Fibroblast of lung (primary cell): Measurements from ENCODE around the gene CTNNA2. TPM values are rescaled to one million over a fixed set of nuclear protein-coding genes. Genes with fewer than 3 reads are reported as not detected.

Source experiments
- DNase-seq, 2 donors: peaks; one replicate each; pipeline versions ENCODE4 v3.0.0 to v3.0.0-alpha.2; 2010; ENCODE audit warnings: low read depth in 2 of 2
- H2AFZ ChIP-seq: 2 replicates; pipeline ENCODE4 v1.5.1; 2012; ENCODE audit warnings: low read length, control low read depth, inconsistent platforms
- H3K27ac ChIP-seq: 2 replicates; pipeline ENCODE4 v1.5.1; 2011; ENCODE audit warnings: low read length, control low read depth; ENCODE audit not compliant: insufficient read depth
- H3K27me3 ChIP-seq: 2 replicates; pipeline ENCODE4 v1.5.1; 2011; ENCODE audit warnings: mild to moderate bottlenecking, low read length; ENCODE audit not compliant: control insufficient read depth, insufficient read depth
- H3K36me3 ChIP-seq: 2 replicates; pipeline ENCODE4 v1.5.1; 2011; ENCODE audit warnings: low read length; ENCODE audit not compliant: control insufficient read depth, insufficient read depth
- H3K4me1 ChIP-seq: 2 replicates; pipeline ENCODE4 v1.5.1; 2011; ENCODE audit warnings: low read length; ENCODE audit not compliant: control insufficient read depth, insufficient read depth; ENCODE audit errors: extremely low read depth
- H3K4me2 ChIP-seq: 2 replicates; pipeline ENCODE4 v1.5.1; 2011; ENCODE audit warnings: low read length, control low read depth; ENCODE audit not compliant: insufficient read depth; ENCODE audit errors: extremely low read depth
- H3K4me3 ChIP-seq, 4 experiments: fragments of 200-600 bp in 1 of 4; sonication (generic) in 1 of 4; replicated peaks in 1 of 4; 2 replicates each; pipeline ENCODE4 v1.5.1; 2011 to 2016; ENCODE audit warnings: low read length in 4 of 4, low read depth in 3 of 4, mild to moderate bottlenecking in 3 of 4, control low read depth in 2 of 4, inconsistent platforms in 1 of 4, mixed read lengths in 1 of 4; ENCODE audit not compliant: insufficient read depth in 1 of 4; ENCODE audit errors: control extremely low read depth in 1 of 4
- H3K79me2 ChIP-seq: 2 replicates; pipeline ENCODE4 v1.5.1; 2012; ENCODE audit warnings: mild to moderate bottlenecking, low read length, inconsistent platforms; ENCODE audit not compliant: control insufficient read depth, insufficient read depth
- H3K9ac ChIP-seq: 2 replicates; pipeline ENCODE4 v1.5.1; 2011; ENCODE audit warnings: mild to moderate bottlenecking, low read length, control low read depth; ENCODE audit not compliant: insufficient read depth
- H3K9me3 ChIP-seq: 2 replicates; pipeline ENCODE4 v1.5.1; 2012; ENCODE audit warnings: low read depth, low read length; ENCODE audit not compliant: control insufficient read depth, insufficient read depth
- H4K20me1 ChIP-seq: 2 replicates; pipeline ENCODE4 v1.5.1; 2011; ENCODE audit warnings: low read length; ENCODE audit not compliant: control insufficient read depth, insufficient read depth; ENCODE audit errors: extremely low read depth
- CTCF ChIP-seq, 2 donors: IDR thresholded peaks in 1 of 2; conservative IDR thresholded peaks in 1 of 2; 1 replicate in 1 of 2; 2 replicates in 1 of 2; pipeline ENCODE4 v1.5.1; 2011 to 2012; ENCODE audit warnings: low read length in 2 of 2, control low read depth in 1 of 2, inconsistent platforms in 1 of 2, low read depth in 1 of 2, mild to moderate bottlenecking in 1 of 2
- EZH2 ChIP-seq: IDR thresholded peaks from 2 replicates; pipeline ENCODE4 v1.5.1; 2012; ENCODE audit warnings: low read length, control low read depth, mild to moderate bottlenecking; ENCODE audit errors: missing control alignments
- polyA plus RNA-seq, 2 donors: library from polyadenylated mRNA; depleted of rRNA in 1 of 2; stranded (reverse) in 1 of 2; unstranded in 1 of 2; fragments of >200 nt; gene quantifications; 2 replicates each; pipeline ENCODE4 v1.2.1, GENCODE V29; 2011 to 2012; ENCODE audit warnings: missing spikeins in 1 of 2
- total RNA-seq: library from RNA; depleted of rRNA; stranded (reverse); fragments of >200 nt; gene quantifications from 2 replicates; pipeline ENCODE4 v1.2.1, GENCODE V29; 2014

Gene CTNNA2
- total and polyA plus RNA-seq, 2 donors (not counting 1 experiment from before 2014, with no cell fraction given), result not detected

GRCh38 chr2:80078290-80079036, 565.6 kb downstream of the CTNNA2 start:
- Histone ChIP-seq H2AFZ (no peak overlapping the region), H3K4me1 (no peaks in the 10 kb centered on the region), H3K27me3 (no peaks in the 10 kb centered on the region), H3K4me3 (no peak overlapping the region), H4K20me1 (no peaks in the 10 kb centered on the region), H3K27ac (no peak overlapping the region), H3K9me3 (no peaks in the 10 kb centered on the region), H3K36me3 (no peaks in the 10 kb centered on the region), H3K4me2 (no peak overlapping the region), H3K79me2 (no peaks in the 10 kb centered on the region), H3K9ac (no peak overlapping the region)
- DNase-seq, result no peak
- TF ChIP-seq EZH2, result no peak

GRCh38 chr2:80080957-80081356, 568.1 kb downstream of the CTNNA2 start:
- peak overlapping the region; percentile 26 for H2AFZ ChIP-seq
- no peak overlapping the region for H3K27ac ChIP-seq
- H3K4me2 ChIP-seq, result peak overlapping the region; percentile 66
- peak overlapping the region in 3 of 4 experiments; percentile 21 to 56 (median 38) for H3K4me3 ChIP-seq
- H3K27me3 ChIP-seq, result no peaks in the 10 kb centered on the region
- no peaks in the 10 kb centered on the region for H4K20me1 ChIP-seq
- TF ChIP-seq EZH2, result no peak
- no peak for TF ChIP-seq CTCF (conservative IDR thresholded peaks at IDR 0.05 in 1 of 2, IDR thresholded peaks at IDR 0.05 in 1 of 2; ENCODE audit: low read depth in 1 of 2, low read length in 2 of 2)
- H3K36me3 ChIP-seq, result no peaks in the 10 kb centered on the region
- no peak overlapping the region for H3K9ac ChIP-seq
- no peaks in the 10 kb centered on the region for H3K79me2 ChIP-seq
- DNase-seq, result no peak
- no peaks in the 10 kb centered on the region for H3K4me1 ChIP-seq
- no peaks in the 10 kb centered on the region for H3K9me3 ChIP-seq

GRCh38 chr2:80086831-80087230, 574.0 kb downstream of the CTNNA2 start:
- no peaks in the 10 kb centered on the region for H3K36me3 ChIP-seq
- TF ChIP-seq EZH2 (no peak), CTCF (conservative IDR thresholded peaks at IDR 0.05 in 1 of 2, IDR thresholded peaks at IDR 0.05 in 1 of 2; ENCODE audit: low read depth in 1 of 2, low read length in 2 of 2) (peak; percentile 30 to 35)
- H4K20me1 ChIP-seq, result no peaks in the 10 kb centered on the region
- H3K79me2 ChIP-seq, result no peaks in the 10 kb centered on the region
- H3K4me3 ChIP-seq, result no peak overlapping the region
- DNase-seq, result peak; percentile 66 to 86
- no peak overlapping the region for H3K27ac ChIP-seq
- H3K9ac ChIP-seq, result no peak overlapping the region
- H3K4me2 ChIP-seq, result no peak overlapping the region
- H2AFZ ChIP-seq, result peak overlapping the region; percentile 54
- peaks cover 3% of the 10 kb centered on the region for H3K4me1 ChIP-seq
- no peaks in the 10 kb centered on the region for H3K27me3 ChIP-seq
- H3K9me3 ChIP-seq, result no peaks in the 10 kb centered on the region
